NB4 (cell line): ENCODE measurements around the gene CFAP92.

Experiments
- MYC ChIP-seq: IDR thresholded peaks from 2 replicates; pipeline ENCODE4 v1.6.1; 2011; ENCODE audit warnings: low read depth, low read length
- POLR2A ChIP-seq: IDR thresholded peaks from 2 replicates; pipeline ENCODE4 v1.6.1; 2011; ENCODE audit warnings: mild to moderate bottlenecking; ENCODE audit not compliant: insufficient read length; ENCODE audit errors: extremely low read depth
- TF ChIP-seq, protein P1 (sequence below): IDR thresholded peaks from one replicate; pipeline ENCODE4 v1.5.1; 2012; ENCODE audit warnings: low read depth, low read length

DNA sequence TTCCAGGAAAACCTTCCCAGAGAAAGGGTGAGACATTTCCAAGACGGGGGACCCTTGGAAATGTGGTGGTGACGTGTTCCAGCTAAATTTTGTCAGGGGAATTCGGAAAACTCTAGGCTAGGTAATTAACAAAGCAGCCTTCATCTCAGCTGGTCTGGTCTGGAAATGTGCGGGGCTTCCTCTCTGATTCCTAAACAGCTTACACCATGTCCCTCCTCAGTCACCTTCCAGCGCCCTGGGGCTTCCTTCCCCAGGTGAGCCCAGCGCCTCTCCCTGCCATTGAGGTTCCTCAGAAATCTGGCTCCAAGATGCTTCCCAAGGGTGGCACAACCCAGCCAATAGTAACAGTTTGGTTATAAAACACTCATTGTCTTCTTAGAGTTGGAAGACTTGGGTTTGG lies 113.9 kb downstream of the CFAP92 start:
- TF ChIP-seq POLR2A: no peak
- TF ChIP-seq MYC: no peak
- TF ChIP-seq, protein P1, sequence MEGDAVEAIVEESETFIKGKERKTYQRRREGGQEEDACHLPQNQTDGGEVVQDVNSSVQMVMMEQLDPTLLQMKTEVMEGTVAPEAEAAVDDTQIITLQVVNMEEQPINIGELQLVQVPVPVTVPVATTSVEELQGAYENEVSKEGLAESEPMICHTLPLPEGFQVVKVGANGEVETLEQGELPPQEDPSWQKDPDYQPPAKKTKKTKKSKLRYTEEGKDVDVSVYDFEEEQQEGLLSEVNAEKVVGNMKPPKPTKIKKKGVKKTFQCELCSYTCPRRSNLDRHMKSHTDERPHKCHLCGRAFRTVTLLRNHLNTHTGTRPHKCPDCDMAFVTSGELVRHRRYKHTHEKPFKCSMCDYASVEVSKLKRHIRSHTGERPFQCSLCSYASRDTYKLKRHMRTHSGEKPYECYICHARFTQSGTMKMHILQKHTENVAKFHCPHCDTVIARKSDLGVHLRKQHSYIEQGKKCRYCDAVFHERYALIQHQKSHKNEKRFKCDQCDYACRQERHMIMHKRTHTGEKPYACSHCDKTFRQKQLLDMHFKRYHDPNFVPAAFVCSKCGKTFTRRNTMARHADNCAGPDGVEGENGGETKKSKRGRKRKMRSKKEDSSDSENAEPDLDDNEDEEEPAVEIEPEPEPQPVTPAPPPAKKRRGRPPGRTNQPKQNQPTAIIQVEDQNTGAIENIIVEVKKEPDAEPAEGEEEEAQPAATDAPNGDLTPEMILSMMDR: no peak
